Caki2 (cell line): ENCODE results near the gene LZTR1. TPM values are rescaled to one million over a fixed set of nuclear protein-coding genes. Genes with fewer than 3 reads are reported as not detected.

Source experiments
- DNase-seq: peaks from one replicate; pipeline ENCODE4 v3.0.0-alpha.2; 2015; ENCODE audit warnings: low read depth
- in situ Hi-C: cut with HindIII; loops from 2 replicates; pipeline ENCODE4 v1.10.0; 2016; ENCODE audit warnings: low sequenced_read_pairs, low pct_unique_long_range_greater_than_20kb, mixed read lengths
- total RNA-seq: library from RNA; depleted of rRNA; stranded (reverse); fragments of >200 nt; shearing (Covaris generic); gene quantifications from 2 replicates; pipeline ENCODE4 v1.2.3, GENCODE V29; 2014; ENCODE audit warnings: low replicate concordance

LZTR1 gene
- total RNA-seq, 1 experiment from 2014 or later: 50.7 TPM

GRCh38 chr22:20975541-20976290, 6.4 kb upstream of the LZTR1 start:
- in situ Hi-C loops: no loop called here
- no peak for DNase-seq

DNA sequence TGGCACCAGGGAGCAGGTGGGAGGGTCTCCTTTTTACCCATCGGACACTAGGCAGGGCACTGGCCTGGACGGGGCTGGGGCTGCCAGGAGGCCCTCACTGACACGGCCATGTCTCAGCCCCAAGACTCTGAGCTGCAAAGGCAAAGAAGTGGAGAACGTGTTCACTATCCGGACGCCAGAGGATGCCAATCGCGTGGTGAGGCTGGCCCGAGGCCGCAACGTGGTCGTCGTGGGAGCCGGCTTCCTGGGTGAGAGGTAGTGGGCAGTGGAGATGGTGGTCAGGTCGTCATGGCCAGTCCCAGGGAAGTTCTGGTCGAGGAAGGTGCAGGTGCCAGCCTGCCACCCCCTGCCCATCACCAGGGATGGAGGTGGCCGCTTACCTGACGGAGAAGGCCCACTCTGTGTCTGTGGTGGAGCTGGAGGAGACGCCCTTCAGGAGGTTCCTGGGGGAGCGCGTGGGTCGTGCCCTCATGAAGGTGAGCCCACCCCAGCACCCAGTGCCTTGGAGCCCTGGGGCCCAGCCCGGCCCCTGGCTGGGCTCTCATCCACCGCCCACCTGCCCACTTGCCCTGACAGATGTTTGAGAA, 5.7 kb upstream of the LZTR1 start:
- DNase-seq: no peak
- in situ Hi-C loops: no loop called here

DNA sequence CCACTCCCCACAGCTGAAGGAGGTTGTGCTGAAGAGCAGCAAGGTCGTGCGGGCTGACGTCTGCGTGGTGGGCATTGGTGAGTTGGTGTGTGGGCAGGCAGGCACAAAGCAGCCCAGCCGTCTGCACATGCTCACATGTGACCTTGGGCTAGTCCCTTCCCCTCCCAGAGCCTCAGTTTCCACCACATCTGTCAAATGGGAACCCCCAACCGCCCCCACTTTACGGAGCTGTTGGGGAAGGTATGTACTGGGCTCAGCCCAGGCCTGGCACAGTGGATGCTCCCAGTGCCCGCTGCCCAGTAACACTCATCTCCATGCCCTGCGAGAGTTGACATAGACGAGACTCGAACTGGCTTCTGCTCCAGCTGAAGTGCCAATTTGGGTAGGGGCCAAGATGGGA, 5.1 kb upstream of the LZTR1 start:
- in situ Hi-C loops: no loop called here
- DNase-seq: no peak

DNA sequence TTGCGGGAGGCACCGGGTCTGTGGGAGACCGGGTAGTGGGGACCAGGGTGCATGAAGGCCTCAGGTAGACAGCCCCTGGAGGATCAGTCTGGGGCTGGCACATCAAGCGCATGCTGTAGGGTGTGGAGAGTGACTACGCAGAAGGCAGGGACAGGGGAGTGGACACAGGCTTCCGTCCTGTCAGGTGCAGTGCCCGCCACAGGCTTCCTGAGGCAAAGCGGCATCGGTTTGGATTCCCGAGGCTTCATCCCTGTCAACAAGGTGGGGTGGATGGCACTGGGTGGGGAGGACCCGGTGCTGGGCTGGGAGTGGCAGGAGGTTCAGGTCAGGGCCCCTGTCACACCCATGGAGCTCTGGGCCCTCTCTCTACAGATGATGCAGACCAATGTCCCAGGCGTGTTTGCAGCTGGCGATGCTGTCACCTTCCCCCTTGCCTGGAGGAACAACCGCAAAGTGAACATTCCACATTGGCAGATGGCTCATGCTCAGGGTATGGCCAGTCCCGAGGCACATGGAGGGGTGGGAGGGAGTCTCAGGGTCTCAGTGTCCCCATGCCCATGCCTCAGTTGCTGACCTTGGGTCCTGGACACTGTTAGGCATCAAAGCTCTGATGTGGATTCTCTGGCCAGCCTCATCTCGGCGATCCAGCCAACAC, 4.5 kb upstream of the LZTR1 start:
- DNase-seq: no peak
- in situ Hi-C loops: no loop called here

GRCh38 chr22:20978419-20978818, 3.7 kb upstream of the LZTR1 start:
- in situ Hi-C loops: no loop called here
- DNase-seq: no peak

DNA sequence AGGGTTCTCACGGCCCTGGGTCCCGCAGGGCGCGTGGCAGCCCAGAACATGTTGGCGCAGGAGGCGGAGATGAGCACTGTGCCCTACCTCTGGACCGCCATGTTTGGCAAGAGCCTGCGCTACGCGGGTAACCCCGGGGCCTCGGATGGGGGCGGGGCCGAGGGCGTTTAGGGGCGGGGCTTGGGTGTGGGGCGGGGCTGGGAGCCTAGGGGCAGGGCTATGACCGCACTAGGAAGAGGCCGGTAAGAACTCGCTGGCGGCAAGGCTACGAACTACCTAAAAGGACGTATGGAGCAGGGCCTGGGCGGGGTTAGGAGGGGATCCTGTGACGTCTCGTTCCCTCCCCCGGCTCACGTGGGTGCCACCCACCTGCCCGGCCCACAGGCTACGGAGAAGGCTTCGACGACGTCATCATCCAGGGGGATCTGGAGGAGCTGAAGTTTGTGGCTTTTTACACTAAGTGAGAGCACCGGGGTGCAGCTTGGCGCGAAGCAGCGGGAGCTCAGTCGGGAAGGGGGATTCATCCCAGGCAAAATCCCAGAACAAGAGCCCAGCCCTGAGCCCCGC, 2.8 kb upstream of the LZTR1 start:
- in situ Hi-C loops: no loop called here
- DNase-seq: peak; percentile 64

- in situ Hi-C loops: no loop called here
These were observed 2.1 kb upstream of the LZTR1 start for GRCh38 chr22:20979940-20980453.

DNA sequence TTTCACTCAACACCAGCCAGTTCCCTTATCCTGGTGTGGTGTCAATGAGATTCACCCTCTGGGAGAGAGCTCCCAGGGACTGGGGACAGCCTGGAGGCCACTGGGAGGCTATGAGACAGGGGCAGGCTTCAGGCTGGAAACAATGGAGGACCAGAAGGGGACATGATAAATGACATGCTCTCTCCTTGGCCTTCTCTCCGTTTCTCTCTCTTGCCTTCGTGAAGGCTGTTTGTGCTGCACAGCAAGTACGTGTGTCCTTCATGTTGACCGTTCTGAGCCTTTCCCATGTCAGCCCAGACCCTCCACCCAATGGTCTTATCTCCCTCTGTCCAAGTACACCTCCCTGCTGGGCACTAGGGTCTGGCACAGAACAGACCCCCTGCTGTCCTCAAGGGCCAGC, 1.6 kb upstream of the LZTR1 start:
- in situ Hi-C loops: no loop called here
- no peak for DNase-seq

More at GRCh38 chr22:20979940-20980453, 2.1 kb upstream of the LZTR1 start:
- no peak for DNase-seq

GRCh38 chr22:20980938-20981722, 967 bp upstream of the LZTR1 start:
- DNase-seq: no peak
- in situ Hi-C loops: no loop called here

DNA sequence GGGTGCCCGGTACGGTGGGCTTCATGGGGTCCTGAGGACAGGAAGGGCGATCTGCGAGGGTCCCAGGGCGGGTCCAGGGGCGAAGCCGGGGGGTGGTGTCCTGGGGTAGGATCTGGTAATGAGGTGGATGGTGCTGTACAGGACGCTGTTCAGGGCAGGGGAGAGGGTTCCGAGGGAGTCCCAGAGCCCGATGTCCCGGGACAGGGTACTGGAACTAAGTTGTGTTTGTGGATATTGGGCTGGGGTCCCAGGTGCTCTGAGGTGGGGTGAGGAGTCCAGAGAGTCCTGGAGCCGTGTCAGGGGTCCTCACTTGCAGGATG, 426 bp downstream of the LZTR1 start:
- no peak for DNase-seq
- in situ Hi-C loops: no loop called here

- in situ Hi-C loops: no loop called here
- DNase-seq: no peak
These were observed 1.1 kb downstream of the LZTR1 start for GRCh38 chr22:20983081-20983771.

DNA sequence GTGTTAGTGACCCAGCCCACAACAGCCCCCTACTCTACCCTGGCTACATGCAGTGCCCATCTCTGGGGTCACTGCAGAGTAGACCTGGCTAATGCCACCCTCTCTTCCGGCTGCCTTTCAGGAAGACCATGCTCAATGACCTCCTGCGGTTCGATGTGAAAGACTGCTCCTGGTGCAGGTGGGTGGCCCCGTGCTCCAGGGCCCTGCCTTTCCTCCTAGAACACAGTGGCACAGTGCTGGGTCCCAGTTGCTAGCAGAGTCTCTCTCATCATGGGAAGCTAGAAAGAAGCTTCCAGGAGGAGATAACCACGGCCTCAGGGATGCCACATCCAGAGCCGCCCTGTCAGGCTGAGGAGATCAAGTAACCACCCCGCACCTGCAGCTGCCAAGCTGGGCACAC, 3.6 kb downstream of the LZTR1 start:
- in situ Hi-C loops: no loop called here
- no peak for DNase-seq

- in situ Hi-C loops: no loop called here
These were observed 4.3 kb downstream of the LZTR1 start for GRCh38 chr22:20986365-20986764.

DNA sequence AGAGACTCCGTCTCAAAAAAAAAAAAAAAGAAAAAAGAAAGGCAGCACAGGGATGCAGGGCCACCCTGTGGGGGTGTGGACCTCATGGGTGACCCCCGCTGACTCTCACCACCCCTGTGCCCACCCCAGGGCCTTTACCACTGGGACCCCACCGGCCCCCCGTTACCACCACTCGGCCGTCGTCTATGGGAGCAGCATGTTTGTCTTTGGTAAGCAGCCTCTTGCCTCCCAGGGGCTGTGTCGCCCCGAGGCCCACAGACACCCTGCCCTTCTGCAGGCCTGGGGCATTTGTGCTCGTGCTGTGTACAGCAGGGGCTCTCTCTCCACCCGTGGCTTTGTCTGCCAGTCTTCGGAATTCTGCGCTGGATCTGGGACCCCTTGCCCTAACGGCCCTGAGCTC, 5.3 kb downstream of the LZTR1 start:
- in situ Hi-C loops: no loop called here
- no peak for DNase-seq

More at GRCh38 chr22:20986365-20986764, 4.3 kb downstream of the LZTR1 start:
- no peak for DNase-seq

- no peak for DNase-seq
- in situ Hi-C loops: no loop called here
These were observed 6.7 kb downstream of the LZTR1 start for GRCh38 chr22:20988573-20989322.

DNA sequence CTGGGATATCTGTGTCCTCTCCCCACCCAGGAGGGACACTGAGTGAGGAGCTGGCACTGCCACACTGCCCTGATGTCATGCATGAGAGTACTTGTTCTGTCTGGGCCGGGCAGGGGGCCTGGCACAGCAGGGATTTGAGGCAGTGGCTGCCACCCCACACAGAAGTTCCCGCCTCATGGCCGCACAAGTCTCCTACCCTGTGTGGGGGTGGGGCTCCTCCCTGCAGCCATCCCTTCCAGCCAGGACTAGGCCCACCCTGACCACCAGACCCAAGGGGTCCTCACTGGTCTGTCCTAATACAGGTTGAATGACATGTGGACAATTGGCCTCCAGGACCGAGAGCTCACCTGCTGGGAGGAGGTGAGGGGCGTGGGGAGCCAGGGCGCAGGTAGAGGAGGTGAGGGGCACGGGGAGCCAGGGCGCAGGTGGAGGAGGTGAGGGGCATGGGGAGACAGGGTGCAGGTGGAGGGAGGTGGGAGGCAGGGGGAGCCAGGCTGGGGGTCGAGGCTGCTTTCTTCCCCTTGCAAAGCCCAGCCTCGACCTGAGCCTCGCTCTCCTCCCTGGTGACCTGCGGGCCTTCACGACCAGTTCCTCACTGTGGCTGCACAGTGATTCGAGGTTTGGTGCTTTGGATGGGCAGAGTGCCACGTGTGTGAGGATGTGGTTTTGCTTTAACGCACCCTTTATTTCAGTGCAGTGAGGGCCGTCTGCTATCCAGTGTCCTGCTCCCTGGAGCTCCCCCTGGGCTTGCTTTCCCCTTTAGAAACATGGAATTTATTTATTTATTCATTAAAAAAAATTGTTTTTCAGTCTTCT, 7.4 kb downstream of the LZTR1 start:
- in situ Hi-C loops: no loop called here

More for the DNA sequence above, 7.4 kb downstream of the LZTR1 start:
- DNase-seq: no peak
